IMR-90 (cell line): ENCODE results near the gene HNMT.

ENCODE experiments used
- BHLHE40 ChIP-seq: fragments of 150-350 bp; IDR thresholded peaks from 2 replicates; pipeline ENCODE4 v1.6.1; 2016; ENCODE audit warnings: mild to moderate bottlenecking, low read depth, low read length
- CEBPB ChIP-seq: IDR thresholded peaks from 2 replicates; pipeline ENCODE4 v1.6.1; 2012; ENCODE audit warnings: low read depth, low read length, improper control_type of control experiment
- FOS ChIP-seq: fragments of 150-350 bp; IDR thresholded peaks from 2 replicates; pipeline ENCODE4 v1.6.1; 2016; ENCODE audit warnings: low read depth, low read length
- MAFK ChIP-seq: IDR thresholded peaks from 2 replicates; pipeline ENCODE4 v1.6.1; 2012; ENCODE audit warnings: low read depth, low read length, improper control_type of control experiment
- MXI1 ChIP-seq: IDR thresholded peaks from 2 replicates; pipeline ENCODE4 v1.6.1; 2012; ENCODE audit warnings: low read depth, mild to moderate bottlenecking, low read length, moderate library complexity, borderline replicate concordance
- NFE2L2 ChIP-seq: fragments of 150-350 bp; IDR thresholded peaks from 2 replicates; pipeline ENCODE4 v1.6.1; 2016; ENCODE audit warnings: low read depth, mild to moderate bottlenecking, low read length
- POLR2A ChIP-seq: IDR thresholded peaks from 2 replicates; pipeline ENCODE4 v1.6.1; 2012; ENCODE audit warnings: mild to moderate bottlenecking, low read depth, low read length
- RAD21 ChIP-seq: IDR thresholded peaks from 2 replicates; pipeline ENCODE4 v1.6.1; 2012; ENCODE audit warnings: low read length, improper control_type of control experiment
- RCOR1 ChIP-seq: IDR thresholded peaks from 2 replicates; pipeline ENCODE4 v1.6.1; 2012; ENCODE audit warnings: mild to moderate bottlenecking, low read length, improper control_type of control experiment; ENCODE audit not compliant: insufficient replicate concordance
- RFX5 ChIP-seq: IDR thresholded peaks from 2 replicates; pipeline ENCODE4 v1.8.0; 2012; ENCODE audit warnings: low read depth, mild to moderate bottlenecking, low read length, moderate library complexity
- TF ChIP-seq, protein P1 (sequence below): conservative IDR thresholded peaks from 2 replicates; pipeline ENCODE4 v1.5.1; 2012; ENCODE audit warnings: mild to moderate bottlenecking, low read depth, low read length, improper control_type of control experiment

DNA sequence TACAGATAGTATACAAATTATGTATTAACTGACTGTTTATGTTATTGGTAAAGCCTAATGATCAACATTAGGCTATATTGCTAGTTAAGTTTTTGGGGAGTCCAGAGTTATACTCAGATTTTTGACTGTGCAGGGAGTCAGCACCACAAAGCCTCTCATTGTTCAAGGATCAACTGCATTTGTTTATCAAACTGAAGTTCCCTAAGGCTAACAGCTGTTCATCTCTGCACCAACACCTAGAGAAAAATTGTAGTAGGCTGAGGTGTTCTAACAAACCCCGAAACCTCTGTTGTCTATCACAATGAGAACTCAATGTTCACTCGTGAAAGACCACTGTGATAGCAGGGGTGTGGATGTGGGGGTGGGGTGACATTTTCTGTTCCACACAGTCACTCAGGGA, 97.7 kb downstream of the HNMT start:
- TF ChIP-seq POLR2A (no peak), RAD21 (no peak), RFX5 (no peak), MAFK (no peak), CEBPB (no peak), BHLHE40 (no peak), MXI1 (no peak), FOS (no peak), RCOR1 (no peak), NFE2L2 (no peak)
- TF ChIP-seq, protein P1, sequence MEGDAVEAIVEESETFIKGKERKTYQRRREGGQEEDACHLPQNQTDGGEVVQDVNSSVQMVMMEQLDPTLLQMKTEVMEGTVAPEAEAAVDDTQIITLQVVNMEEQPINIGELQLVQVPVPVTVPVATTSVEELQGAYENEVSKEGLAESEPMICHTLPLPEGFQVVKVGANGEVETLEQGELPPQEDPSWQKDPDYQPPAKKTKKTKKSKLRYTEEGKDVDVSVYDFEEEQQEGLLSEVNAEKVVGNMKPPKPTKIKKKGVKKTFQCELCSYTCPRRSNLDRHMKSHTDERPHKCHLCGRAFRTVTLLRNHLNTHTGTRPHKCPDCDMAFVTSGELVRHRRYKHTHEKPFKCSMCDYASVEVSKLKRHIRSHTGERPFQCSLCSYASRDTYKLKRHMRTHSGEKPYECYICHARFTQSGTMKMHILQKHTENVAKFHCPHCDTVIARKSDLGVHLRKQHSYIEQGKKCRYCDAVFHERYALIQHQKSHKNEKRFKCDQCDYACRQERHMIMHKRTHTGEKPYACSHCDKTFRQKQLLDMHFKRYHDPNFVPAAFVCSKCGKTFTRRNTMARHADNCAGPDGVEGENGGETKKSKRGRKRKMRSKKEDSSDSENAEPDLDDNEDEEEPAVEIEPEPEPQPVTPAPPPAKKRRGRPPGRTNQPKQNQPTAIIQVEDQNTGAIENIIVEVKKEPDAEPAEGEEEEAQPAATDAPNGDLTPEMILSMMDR, result no peak
